HG02678 (cell line): ENCODE data around the gene NLRC5.
"Not testable (repeated sequence)": the region's sequence is repeated elsewhere in the genome, so short reads cannot be mapped to it uniquely, and the experiment has no call there.

Experiments used
- ATAC-seq: cut with Tn5 transposase; IDR thresholded peaks from one replicate; pipeline ENCODE4 v1.9.1; 2021; ENCODE audit warnings: mild to moderate bottlenecking, moderate library complexity; ENCODE audit not compliant: unreplicated experiment

The NLRC5 gene

GRCh38 chr16:57071081-57071732, 81.8 kb downstream of the NLRC5 start:
- ATAC-seq: not testable (repeated sequence)

DNA sequence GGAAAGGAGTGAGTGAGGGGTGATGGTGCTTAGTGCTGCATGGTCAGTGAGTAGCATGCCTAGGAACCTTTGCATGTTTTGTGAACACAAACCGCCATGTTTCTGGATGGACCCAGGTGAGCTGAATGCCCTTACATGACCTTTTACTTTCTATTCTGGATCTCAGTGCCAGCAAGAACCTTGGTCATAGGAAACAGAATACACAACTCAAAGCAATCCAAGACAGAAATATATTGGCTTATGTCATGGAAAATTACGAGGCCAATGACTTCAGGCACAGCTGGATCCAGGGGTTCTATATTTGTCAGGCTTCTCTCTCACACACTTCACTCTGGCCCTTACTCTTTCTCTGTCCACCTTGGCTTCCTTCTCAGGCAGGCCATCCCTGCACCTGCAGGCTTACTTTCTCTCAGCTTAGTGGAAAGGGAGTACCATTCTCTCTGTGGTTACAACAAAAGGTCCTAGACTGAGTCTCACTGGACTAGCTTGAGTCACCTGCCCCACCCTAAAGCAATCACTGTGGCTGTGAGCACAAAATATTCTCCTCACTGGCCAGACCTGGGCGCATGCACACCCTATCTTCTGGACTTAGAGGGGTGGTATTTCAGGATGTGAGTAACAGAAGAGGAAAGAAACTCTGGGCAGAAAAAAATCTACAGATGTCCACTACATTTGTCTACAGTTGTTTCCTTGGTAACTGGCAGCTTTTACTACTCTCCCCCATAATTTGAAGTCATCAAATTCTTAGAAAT, 82.7 kb downstream of the NLRC5 start:
- ATAC-seq: no peak

DNA sequence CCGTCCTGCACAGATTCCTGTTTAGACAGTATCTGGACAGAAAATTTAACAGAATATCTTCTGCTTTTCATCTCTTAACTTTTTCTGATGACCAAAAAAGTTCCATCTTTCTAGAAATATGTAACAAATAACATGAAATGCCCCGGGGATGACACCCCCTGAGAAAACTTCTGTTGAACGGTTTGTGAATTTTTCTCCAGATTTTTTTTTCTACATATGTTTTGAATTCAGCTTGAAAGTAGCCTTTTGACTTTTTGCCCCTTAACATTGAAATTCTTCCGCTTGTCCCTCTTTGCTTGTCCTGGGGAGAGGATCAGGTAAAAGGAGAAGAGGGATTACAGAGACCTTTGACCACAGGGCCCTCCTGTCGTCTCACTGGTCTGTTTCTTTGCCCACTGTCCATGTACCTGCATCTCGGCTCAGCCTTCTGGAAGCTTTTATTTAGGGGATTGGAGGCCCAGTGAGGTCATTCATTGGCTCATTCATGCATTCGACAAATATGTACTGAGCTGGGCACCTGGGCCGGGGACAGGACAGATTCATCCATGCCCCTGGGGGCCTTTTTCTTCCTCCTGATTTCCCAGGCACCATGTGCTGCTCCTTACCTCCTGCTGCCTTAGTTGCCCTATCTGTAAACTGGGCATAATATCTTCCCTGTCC, 83.4 kb downstream of the NLRC5 start:
- ATAC-seq: no peak

- ATAC-seq: no peak
These were observed 88.4 kb downstream of the NLRC5 start for GRCh38 chr16:57077714-57078113.

- ATAC-seq: no peak
These were observed 92.4 kb downstream of the NLRC5 start for GRCh38 chr16:57081744-57082143.

- no peak for ATAC-seq
These were observed 93.3 kb downstream of the NLRC5 start for GRCh38 chr16:57082664-57083063.

DNA sequence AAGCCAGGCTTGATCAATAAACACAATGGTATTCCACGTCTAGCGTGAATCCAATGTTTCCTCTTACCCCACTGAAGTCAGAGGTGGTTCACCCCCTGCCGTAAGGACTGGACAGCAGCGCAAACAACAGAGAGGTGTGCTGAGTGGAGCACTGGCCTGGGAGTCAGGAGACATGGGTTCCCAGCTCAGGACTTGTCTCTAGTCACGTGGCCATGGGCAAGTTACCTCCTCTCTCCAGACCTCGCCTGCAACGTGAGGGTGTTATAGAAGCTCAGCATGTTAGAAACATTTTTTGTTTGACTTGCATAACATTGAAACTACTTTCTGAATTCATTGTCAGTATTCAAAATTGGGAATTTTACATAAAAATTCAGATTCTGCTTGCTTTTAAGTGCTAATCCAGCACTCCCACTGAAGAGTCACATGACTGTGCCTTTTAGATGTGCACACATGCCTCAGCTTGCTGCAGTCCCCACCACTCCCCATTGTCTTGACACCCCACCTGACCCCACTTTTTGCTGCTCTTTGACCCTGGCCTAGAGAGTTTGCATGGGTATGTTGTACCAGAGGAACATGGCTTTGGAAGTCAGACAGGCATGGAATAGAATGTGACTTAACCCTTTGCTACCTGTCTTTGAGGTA, 94.2 kb downstream of the NLRC5 start:
- no peak for ATAC-seq

DNA sequence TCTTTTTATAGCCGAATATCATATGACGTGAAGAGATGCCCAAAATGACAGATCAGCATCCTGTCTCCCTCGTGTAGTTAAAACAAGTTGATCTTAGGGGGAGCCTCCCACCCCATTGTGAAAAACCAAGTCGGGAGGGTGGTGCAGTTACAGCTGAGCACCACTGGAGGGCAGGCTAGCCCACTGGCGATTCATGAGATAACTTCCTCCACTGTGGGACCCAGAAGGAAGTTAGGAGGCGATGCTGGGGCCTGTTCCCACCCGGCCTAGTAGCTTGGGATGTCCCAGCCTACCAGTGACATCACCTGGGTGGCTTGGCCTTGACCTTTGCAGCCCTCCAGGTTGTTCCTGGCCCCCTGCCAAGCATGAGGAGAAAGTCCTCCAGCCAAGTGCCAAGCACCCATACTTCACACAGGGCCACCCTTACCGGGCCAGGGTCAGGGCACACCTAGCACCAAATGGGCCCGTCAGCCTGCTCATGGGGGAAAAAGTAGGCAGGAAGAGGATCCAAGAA, 95.0 kb downstream of the NLRC5 start:
- ATAC-seq: peak; percentile 44

DNA sequence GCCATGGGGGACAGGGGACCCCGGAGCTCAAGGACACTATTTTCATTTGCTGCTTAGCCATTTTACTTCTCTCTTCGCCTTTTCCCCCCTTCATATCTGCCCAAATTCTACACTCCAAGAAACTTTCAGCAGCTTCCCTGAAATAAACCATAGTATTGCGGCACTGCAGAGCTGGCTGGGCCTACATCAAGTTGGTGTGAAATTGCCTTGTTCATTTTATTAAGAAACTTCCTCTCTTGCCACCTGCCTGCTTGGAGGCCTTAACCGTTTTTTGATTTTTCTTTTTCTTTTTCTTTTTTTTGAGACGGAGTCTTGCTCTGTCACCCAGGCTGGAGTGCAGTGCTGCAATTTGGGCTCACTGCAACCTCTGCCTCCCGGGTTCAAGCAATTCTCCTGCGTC, 95.6 kb downstream of the NLRC5 start:
- ATAC-seq: no peak

DNA sequence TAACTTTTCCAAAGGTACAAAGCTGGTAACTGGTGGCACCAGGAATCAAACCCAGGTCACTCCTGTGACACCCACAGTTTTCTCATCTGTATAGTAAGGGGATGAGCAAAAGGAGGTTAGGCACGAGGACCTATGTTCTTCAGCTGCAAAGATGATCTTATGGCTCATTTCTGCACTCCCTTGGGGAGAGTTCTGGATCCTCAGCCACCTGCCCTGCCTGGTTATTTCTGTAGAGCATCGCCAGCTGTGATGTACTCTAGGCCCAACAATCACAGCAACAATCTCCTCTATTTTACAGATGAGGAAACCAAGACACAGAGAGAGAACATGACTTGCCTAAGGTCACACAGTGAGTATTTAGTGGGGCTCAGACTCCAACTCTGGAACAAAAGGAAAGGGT, 97.6 kb downstream of the NLRC5 start:
- ATAC-seq: no peak

- ATAC-seq: no peak
These were observed 100.0 kb downstream of the NLRC5 start for GRCh38 chr16:57089406-57089805.

DNA sequence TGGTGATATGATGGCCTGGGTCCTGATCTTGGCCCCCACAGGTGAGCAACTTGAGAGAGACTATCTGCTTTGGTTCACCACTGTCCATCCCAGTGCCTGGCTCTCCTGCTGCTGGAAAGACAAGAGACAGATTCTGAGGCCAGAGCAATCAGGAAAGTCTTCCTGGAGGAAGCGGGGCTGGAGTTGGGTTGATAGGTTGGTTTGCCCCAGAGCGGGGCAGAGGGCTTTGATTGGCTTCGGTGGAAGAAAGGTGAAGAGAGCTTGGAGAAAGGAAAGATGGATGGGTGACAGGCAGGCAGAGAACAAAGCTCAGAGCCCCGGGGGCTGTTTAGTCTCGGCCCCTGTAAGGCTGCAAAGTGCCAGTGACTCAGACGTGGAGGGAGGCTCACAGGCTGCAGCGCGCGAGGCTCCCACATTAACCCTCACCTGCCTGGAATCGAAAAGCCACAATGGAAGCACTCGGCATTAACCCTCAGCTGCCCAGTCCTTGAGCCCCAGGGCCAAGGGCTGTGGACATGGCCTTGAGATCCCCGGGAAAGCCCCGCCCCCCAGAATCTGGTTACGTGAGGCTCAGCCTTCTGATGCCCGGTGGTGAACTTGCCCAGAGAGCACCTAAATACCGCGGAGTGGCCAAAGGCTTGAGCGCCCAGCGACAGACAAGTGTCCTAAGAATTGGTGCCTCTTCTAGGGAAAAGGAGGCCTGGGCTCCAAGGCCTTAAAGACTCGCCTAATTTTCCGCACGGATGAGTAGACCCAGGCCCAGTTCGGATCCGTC, 102.0 kb downstream of the NLRC5 start:
- ATAC-seq: no peak

GRCh38 chr16:57091975-57092785, 102.8 kb downstream of the NLRC5 start, which contains the start of gene CPNE2:
Gene CPNE2 (plus strand): TSS chr16:57092583. CDS start chr16:57110743, 18,160 bp downstream.
- peak; percentile 46 for ATAC-seq

DNA sequence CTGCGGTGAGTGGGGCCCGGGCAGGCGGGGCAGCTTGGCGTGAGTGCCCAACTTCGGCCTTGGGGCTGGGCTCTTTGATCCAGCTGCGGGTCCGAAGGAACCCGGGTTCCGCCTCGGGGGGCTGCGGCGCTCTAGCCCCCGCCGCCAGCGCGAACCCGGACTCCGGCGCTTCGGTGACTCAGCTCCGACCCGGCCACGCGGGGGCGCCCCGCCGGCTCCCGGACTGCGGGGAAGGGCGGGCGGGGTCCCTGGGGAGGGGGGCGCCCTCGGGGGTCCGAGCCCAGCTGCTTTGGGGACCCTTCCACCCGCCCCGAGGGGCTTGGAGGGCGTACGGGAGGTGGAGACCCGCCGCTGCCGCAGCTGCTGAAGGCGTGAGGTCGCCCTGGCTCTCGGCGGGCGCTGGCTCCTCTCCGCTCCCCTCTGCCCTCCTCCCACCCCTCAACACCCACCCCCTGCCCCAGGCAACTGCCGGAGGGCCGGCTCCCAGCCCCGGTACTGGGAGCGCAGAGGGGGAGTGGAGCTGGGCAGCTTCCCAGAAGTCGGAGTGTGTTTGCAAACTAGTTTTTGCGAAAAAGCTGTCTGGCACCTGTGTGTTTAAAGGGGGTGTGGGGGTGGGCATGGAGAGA, 103.5 kb downstream of the NLRC5 start:
- peak; percentile 44 for ATAC-seq

DNA sequence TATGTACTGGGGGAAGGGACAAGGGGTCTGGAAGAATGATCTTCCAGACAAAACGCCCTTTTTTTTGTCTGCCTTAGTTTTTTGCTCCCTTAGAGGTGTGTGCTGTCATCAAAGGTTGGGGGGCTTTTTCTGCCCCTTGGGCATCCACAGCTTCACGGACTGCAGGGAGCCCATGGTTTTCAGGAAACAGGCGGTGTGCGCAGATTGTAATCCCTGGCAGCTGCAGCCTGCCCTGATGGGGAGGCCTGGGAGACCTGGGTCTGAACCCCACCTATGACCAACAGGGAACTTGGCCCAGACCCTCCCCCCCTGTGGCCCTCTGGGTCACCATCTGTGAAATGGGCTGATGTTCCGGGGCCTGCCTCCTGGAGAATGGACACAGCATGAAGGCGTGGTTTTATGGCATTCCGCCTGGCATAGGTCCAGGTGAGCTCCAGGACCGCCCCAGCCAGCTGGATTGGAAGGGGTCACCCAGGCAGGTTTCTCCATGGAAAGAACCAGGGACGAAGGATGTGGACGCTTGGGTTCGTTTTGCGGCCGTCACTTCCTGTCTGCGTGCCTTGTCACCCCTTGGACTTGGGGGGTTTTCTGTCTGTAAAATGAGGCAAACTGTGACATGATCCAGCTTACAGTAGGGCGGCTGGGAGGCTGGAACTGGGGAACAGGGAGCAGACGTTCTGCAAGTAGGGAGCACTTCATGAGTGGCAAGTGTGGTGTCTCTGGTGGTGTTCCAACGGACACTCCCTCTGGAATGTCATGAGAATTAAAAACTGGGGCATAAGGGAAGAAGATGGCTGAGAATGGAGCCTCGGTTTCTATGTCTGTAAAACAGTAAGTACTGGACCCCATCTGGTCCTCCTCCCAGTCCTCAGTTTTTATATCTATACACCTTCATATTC, 104.6 kb downstream of the NLRC5 start:
- no peak for ATAC-seq

- no peak for ATAC-seq
These were observed 105.6 kb downstream of the NLRC5 start for GRCh38 chr16:57094911-57095310.

DNA sequence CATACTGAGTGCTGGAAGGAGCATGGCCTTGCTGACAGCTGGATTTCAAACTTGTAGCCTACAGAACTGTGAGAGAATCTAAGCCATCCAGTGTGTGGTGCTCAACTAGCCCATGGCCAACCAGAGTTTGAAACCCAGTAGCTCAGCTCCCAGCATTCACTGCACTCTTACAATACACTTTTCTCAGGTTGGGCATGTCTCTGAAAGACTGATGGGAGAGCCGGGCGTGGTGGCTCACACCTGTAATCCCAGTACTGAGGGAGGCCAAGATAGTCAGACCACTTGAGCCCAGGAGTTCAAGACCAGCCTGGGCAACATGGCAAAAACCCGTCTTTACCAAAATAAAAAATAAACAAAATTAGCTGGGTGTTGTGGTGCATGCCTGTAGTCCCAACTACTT, 106.8 kb downstream of the NLRC5 start:
- ATAC-seq: no peak

DNA sequence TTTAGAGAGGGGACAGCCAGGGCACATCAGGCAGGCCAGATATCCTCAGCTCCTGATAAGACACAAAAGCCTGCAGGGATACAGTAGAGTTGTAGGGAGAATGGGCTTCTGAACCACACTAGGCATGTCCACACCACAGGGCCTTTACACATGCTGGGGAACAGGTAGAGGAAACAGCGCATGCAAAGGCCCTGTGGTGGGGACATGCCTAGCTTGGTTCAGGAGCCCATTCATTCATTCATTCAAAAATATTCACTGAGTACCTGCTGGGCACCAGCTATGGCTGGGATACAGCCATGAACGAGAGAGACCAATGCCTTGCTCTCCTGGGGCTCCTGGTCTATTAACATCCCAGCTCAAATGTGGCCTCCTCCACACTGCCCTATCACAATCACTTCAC, 107.4 kb downstream of the NLRC5 start:
- ATAC-seq: no peak
